Neural cell (in vitro differentiated cells): Measurements from ENCODE around the gene BCAS4.
"Not testable (repeated sequence)": the region's sequence is repeated elsewhere in the genome, so short reads cannot be mapped to it uniquely, and the experiment has no call there.

Experiments
- POLR2AphosphoS5 ChIP-seq: IDR thresholded peaks from 2 replicates; pipeline ENCODE4 v1.6.1; 2012
- TF ChIP-seq, protein P1 (sequence below): fragments of 450-650 bp; IDR thresholded peaks from 2 replicates; pipeline ENCODE4 v1.5.1; 2014; ENCODE audit warnings: antibody characterized with exemption, mild to moderate bottlenecking, moderate library complexity; ENCODE audit not compliant: poor library complexity, severe bottlenecking

DNA sequence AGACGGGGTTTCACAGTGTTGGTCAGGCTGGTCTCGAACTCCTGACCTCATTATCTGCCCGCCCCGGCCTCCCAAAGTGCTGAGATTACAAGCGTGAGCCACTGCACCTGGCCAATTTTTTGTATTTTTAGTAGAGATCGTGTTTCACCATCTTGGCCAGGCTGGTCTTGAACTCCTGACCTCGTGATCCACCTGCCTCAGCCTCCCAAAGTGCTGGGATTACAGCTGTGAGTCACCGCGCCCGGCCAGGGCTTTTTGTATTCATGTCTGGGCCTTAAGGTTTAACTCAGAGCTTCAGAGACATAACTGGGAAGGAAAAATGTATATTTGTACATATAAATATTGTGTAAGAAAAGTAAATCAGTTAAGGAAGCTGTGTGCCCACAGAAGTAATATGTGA, 29.6 kb upstream of the BCAS4 start:
- TF ChIP-seq, protein P1, sequence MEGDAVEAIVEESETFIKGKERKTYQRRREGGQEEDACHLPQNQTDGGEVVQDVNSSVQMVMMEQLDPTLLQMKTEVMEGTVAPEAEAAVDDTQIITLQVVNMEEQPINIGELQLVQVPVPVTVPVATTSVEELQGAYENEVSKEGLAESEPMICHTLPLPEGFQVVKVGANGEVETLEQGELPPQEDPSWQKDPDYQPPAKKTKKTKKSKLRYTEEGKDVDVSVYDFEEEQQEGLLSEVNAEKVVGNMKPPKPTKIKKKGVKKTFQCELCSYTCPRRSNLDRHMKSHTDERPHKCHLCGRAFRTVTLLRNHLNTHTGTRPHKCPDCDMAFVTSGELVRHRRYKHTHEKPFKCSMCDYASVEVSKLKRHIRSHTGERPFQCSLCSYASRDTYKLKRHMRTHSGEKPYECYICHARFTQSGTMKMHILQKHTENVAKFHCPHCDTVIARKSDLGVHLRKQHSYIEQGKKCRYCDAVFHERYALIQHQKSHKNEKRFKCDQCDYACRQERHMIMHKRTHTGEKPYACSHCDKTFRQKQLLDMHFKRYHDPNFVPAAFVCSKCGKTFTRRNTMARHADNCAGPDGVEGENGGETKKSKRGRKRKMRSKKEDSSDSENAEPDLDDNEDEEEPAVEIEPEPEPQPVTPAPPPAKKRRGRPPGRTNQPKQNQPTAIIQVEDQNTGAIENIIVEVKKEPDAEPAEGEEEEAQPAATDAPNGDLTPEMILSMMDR: not testable (repeated sequence)
- not testable (repeated sequence) for TF ChIP-seq POLR2AphosphoS5
